PC-9 (cell line): ENCODE measurements around the gene PLEKHM2. TPM values are rescaled to one million over a fixed set of nuclear protein-coding genes. Genes with fewer than 3 reads are reported as not detected.

ENCODE experiments used
- BruUV-seq: library from RNA; stranded (reverse); fragments of 400-500 nt; replicated peaks from 2 replicates; lab custom pipeline; 2021; lab: Mats Ljungman, UMichigan
- CTCF ChIA-PET: fragments of 300-600 bp; sonication (Branson Sonifier 250); formaldehyde crosslinking; loops from one replicate; lab custom pipeline; 2022; ENCODE audit warnings: antibody characterized with exemption; lab: Charles Lee
- POLR2A ChIA-PET: fragments of 300-600 bp; sonication (Branson Sonifier 250); formaldehyde crosslinking; loops from one replicate; lab custom pipeline; 2022; ENCODE audit warnings: antibody characterized with exemption; ENCODE audit not compliant: unreplicated experiment; lab: Charles Lee
- DNase-seq, 2 experiments: peaks; one replicate each; pipeline versions ENCODE4 v3.0.0 to v3.0.0-alpha.2; 2015 to 2022; ENCODE audit warnings: mixed read lengths in 1 of 2
- H2AFZ ChIP-seq: fragments of 200-600 bp; sonication (generic); 2 replicates; pipeline ENCODE4 v1.8.1; 2017; ENCODE audit warnings: antibody characterized with exemption
- H3F3A ChIP-seq: fragments of 200-600 bp; sonication (generic); 2 replicates; pipeline ENCODE4 v1.8.1; 2017; ENCODE audit warnings: antibody characterized with exemption, mild to moderate bottlenecking, low read depth; ENCODE audit not compliant: insufficient read depth
- H3K27ac ChIP-seq: fragments of 200-600 bp; sonication (generic); 2 replicates; pipeline ENCODE4 v1.6.1; 2016; ENCODE audit warnings: mixed run types
- H3K27me3 ChIP-seq: fragments of 200-600 bp; sonication (generic); 2 replicates; pipeline ENCODE4 v1.6.1; 2016; ENCODE audit warnings: low read depth, mixed run types; ENCODE audit not compliant: insufficient read depth
- H3K36me3 ChIP-seq: fragments of 200-600 bp; sonication (generic); 2 replicates; pipeline ENCODE4 v1.6.1; 2016; ENCODE audit warnings: low read depth, mixed run types
- H3K4me1 ChIP-seq: fragments of 200-600 bp; sonication (generic); replicated peaks from 2 replicates; pipeline ENCODE4 v1.6.1; 2016; ENCODE audit warnings: mixed run types; ENCODE audit not compliant: insufficient read depth
- H3K4me2 ChIP-seq: fragments of 200-600 bp; sonication (generic); 2 replicates; pipeline ENCODE4 v1.6.1; 2017; ENCODE audit warnings: mixed run types
- H3K4me3 ChIP-seq: fragments of 200-600 bp; sonication (generic); 2 replicates; pipeline ENCODE4 v1.6.1; 2016; ENCODE audit warnings: mixed run types
- H3K79me2 ChIP-seq: fragments of 200-600 bp; sonication (generic); 2 replicates; pipeline ENCODE4 v1.6.1; 2017; ENCODE audit warnings: low read depth, mixed run types
- H3K9me2 ChIP-seq: fragments of 200-600 bp; sonication (generic); 2 replicates; pipeline ENCODE4 v1.8.1; 2017; ENCODE audit warnings: mild to moderate bottlenecking; ENCODE audit not compliant: insufficient read depth
- H3K9me3 ChIP-seq: fragments of 200-600 bp; sonication (generic); 2 replicates; pipeline ENCODE4 v1.8.1; 2016; ENCODE audit warnings: low read depth; ENCODE audit not compliant: insufficient read depth
- H4K20me1 ChIP-seq: fragments of 200-600 bp; sonication (generic); 2 replicates; pipeline ENCODE4 v1.8.1; 2017; ENCODE audit not compliant: insufficient read depth
- EZH2 ChIP-seq: fragments of 200-600 bp; sonication (generic); IDR thresholded peaks from 2 replicates; pipeline ENCODE4 v1.8.0; 2017; ENCODE audit warnings: antibody characterized with exemption, low read depth
- intact Hi-C: fragments of 100-400 bp; cut with micrococcal nuclease; formaldehyde crosslinking; loops from one replicate; pipeline ENCODE4 v1.10.0; 2022; ENCODE audit not compliant: unreplicated experiment
- total RNA-seq: library from RNA; stranded (reverse); gene quantifications from 2 replicates; pipeline ENCODE4 v1.2.3, GENCODE V29; 2021
- TF ChIP-seq, protein P1 (sequence below): fragments of 200-600 bp; sonication (generic); conservative IDR thresholded peaks from 2 replicates; pipeline ENCODE4 v1.6.1; 2017; ENCODE audit warnings: mixed run types, antibody characterized with exemption, mild to moderate bottlenecking, moderate library complexity

PLEKHM2 gene
- total RNA-seq, 1 experiment from 2014 or later, result 45.9 TPM

GRCh38 chr1:15660151-15660550 lies 24.0 kb upstream of the PLEKHM2 start:
- Histone ChIP-seq H3K27ac (no peak overlapping the region), H3K4me2 (no peak overlapping the region), H3K4me3 (no peak overlapping the region), H3K9me3 (no peaks in the 10 kb centered on the region), H3K79me2 (no peaks in the 10 kb centered on the region), H3K9me2 (no peaks in the 10 kb centered on the region), H3K36me3 (peaks cover 31% of the 10 kb centered on the region), H4K20me1 (no peaks in the 10 kb centered on the region; the same call in 1 of the 2 replicates), H3F3A (0 out of 2 replicates have a peak, but pooled peaks cover 8% of the 10 kb centered on the region), H2AFZ (no peak overlapping the region), H3K27me3 (no peaks in the 10 kb centered on the region), H3K4me1 (peaks cover 6% of the 10 kb centered on the region)
- TF ChIP-seq EZH2, result no peak
- TF ChIP-seq, protein P1, sequence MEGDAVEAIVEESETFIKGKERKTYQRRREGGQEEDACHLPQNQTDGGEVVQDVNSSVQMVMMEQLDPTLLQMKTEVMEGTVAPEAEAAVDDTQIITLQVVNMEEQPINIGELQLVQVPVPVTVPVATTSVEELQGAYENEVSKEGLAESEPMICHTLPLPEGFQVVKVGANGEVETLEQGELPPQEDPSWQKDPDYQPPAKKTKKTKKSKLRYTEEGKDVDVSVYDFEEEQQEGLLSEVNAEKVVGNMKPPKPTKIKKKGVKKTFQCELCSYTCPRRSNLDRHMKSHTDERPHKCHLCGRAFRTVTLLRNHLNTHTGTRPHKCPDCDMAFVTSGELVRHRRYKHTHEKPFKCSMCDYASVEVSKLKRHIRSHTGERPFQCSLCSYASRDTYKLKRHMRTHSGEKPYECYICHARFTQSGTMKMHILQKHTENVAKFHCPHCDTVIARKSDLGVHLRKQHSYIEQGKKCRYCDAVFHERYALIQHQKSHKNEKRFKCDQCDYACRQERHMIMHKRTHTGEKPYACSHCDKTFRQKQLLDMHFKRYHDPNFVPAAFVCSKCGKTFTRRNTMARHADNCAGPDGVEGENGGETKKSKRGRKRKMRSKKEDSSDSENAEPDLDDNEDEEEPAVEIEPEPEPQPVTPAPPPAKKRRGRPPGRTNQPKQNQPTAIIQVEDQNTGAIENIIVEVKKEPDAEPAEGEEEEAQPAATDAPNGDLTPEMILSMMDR, result no peak
- ChIA-PET POLR2A (no interaction called here), CTCF (no interaction called here)
- intact Hi-C loops, result no loop called here
- no TSS peak for BruUV-seq
- no peak for DNase-seq

- Histone ChIP-seq H2AFZ (no peak overlapping the region), H3K9me2 (no peaks in the 10 kb centered on the region), H3K36me3 (peaks cover 13% of the 10 kb centered on the region; the same call in 1 of the 2 replicates), H3K4me1 (no peaks in the 10 kb centered on the region), H3K79me2 (no peaks in the 10 kb centered on the region), H4K20me1 (no peaks in the 10 kb centered on the region; the same call in 1 of the 2 replicates), H3F3A (0 out of 2 replicates have a peak, but pooled peaks cover 8% of the 10 kb centered on the region), H3K27ac (no peak overlapping the region), H3K4me3 (no peak overlapping the region), H3K27me3 (no peaks in the 10 kb centered on the region), H3K9me3 (no peaks in the 10 kb centered on the region), H3K4me2 (no peak overlapping the region)
- no TSS peak for BruUV-seq
- no peak for DNase-seq
- CTCF ChIA-PET, result no interaction called here
- intact Hi-C loops, result no loop called here
- TF ChIP-seq, protein P1, result no peak
- POLR2A ChIA-PET, result no interaction called here
Observed at GRCh38 chr1:15662477-15662876, 21.6 kb upstream of the PLEKHM2 start.

GRCh38 chr1:15663925-15664324 lies 20.2 kb upstream of the PLEKHM2 start:
- POLR2A ChIA-PET, result interaction anchor here (0.5 kb wide), 2 partner anchors 8 to 453 kb away, joined by 9 to 11 read pairs; no protein-coding TSS in a partner anchor
- no peak overlapping the region for H3K4me3 ChIP-seq
- no peaks in the 10 kb centered on the region for H3K9me2 ChIP-seq
- H4K20me1 ChIP-seq, result no peaks in the 10 kb centered on the region; the same call in 1 of the 2 replicates
- no peak for DNase-seq
- H3F3A ChIP-seq, result 0 out of 2 replicates have a peak, but pooled peaks cover 8% of the 10 kb centered on the region
- no peaks in the 10 kb centered on the region for H3K9me3 ChIP-seq
- H3K79me2 ChIP-seq, result no peaks in the 10 kb centered on the region
- CTCF ChIA-PET, result no interaction called here
- BruUV-seq, result no TSS peak
- H3K36me3 ChIP-seq, result peaks cover 10% of the 10 kb centered on the region; the same call in 1 of the 2 replicates
- no peak overlapping the region for H2AFZ ChIP-seq
- H3K27ac ChIP-seq, result no peak overlapping the region
- no peaks in the 10 kb centered on the region for H3K4me1 ChIP-seq
- TF ChIP-seq, protein P1, result no peak
- TF ChIP-seq EZH2, result no peak
- no peak overlapping the region for H3K4me2 ChIP-seq
- H3K27me3 ChIP-seq, result no peaks in the 10 kb centered on the region
- intact Hi-C loops, result no loop called here
